Left lung (tissue), 10 donors: ENCODE results near the gene MIS18BP1. TPM values are rescaled to one million over a fixed set of nuclear protein-coding genes. Genes with fewer than 3 reads are reported as not detected.
"Not testable (repeated sequence)": the region's sequence is repeated elsewhere in the genome, so short reads cannot be mapped to it uniquely, and the experiment has no call there.

ENCODE experiments used
- ATAC-seq: fragments of 200-7000 bp; cut with Tn5 transposase; one replicate; pipeline ENCODE4 v1.9.1; 2020; ENCODE audit warnings: moderate library complexity
- DNase-seq, 4 donors: peaks; one replicate each; pipeline ENCODE4 v3.0.0-alpha.2; 2013 to 2020
- H3K27ac ChIP-seq, 2 donors: fragments of 200-600 bp; sonication (generic) in 1 of 2; one replicate each; pipeline versions ENCODE4 v1.5.0 to v1.8.0; 2020 to 2021
- H3K27me3 ChIP-seq, 2 donors: fragments of 200-600 bp; sonication (generic) in 1 of 2; one replicate each; pipeline versions ENCODE4 v1.5.0 to v1.8.0; 2020 to 2021
- H3K36me3 ChIP-seq, 2 donors: fragments of 200-600 bp; sonication (generic) in 1 of 2; one replicate each; pipeline versions ENCODE4 v1.5.0 to v1.8.0; 2020 to 2021
- H3K4me1 ChIP-seq, 2 donors: fragments of 200-600 bp; one replicate each; pipeline ENCODE4 v1.8.0; 2021
- H3K4me3 ChIP-seq, 2 donors: fragments of 200-600 bp; sonication (generic) in 1 of 2; one replicate each; pipeline versions ENCODE4 v1.5.0 to v1.8.0; 2020 to 2021; ENCODE audit warnings: mild to moderate bottlenecking in 1 of 2
- H3K9me3 ChIP-seq, 2 donors: fragments of 200-600 bp; sonication (generic) in 1 of 2; one replicate each; pipeline versions ENCODE4 v1.5.0 to v1.8.0; 2020 to 2021
- intact Hi-C, 2 donors: fragments of 100-400 bp; cut with DNase I; formaldehyde crosslinking; loops; one replicate each; pipeline versions ENCODE4 v1.11.2 to v1.14.2; 2022
- polyA plus RNA-seq, 6 donors: library from polyadenylated mRNA; unstranded; fragments of 120-200 nt; gene quantifications; one replicate each; pipeline ENCODE4 v1.2.1, GENCODE V29; 2013; ENCODE audit not compliant: insufficient read length in 6 of 6
- total RNA-seq, 2 donors: library from RNA; stranded (reverse); fragmentation: NEBNext Ultra II Directional; extraction: Animal tissue kit (Norgen Biotek cat#: 25700); gene quantifications; one replicate each; pipeline ENCODE4 v1.2.1, GENCODE V29; 2021
- TF ChIP-seq, protein P1 (sequence below), 2 donors: fragments of 200-600 bp; sonication (generic) in 1 of 2; IDR thresholded peaks; one replicate each; pipeline versions ENCODE4 v1.5.0 to v1.8.0; 2021; ENCODE audit warnings: antibody characterized with exemption in 2 of 2
- donor health status: DM: no; HTN: yes; CAD: no.
- donor health status: DM: no; HTN: no; CAD: no.

The MIS18BP1 gene
- total and polyA plus RNA-seq, 8 donors = 22.2 to 74.6 (median 51.5) TPM

DNA sequence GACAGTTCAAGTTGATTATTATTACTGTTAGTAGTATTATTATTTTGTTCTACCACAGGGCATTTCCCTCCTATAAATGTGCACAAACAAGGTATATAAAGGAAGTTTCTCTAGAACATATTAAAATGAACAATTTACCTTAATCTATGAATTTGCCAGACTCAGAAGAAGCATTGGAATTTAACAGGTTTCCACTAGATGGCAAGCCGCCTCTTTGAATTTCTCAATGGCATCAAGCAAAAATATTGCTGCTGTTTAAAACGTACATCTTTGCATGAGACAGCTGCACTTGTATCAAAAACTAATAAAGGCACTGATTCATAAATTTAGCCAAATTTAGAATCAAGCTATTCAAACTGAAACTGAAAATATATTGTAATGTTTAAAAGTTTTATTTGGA is 34.6 kb upstream of the MIS18BP1 start:
- Histone ChIP-seq H3K27ac (no peak overlapping the region), H3K4me3 (no peak overlapping the region), H3K9me3 (no peaks in the 10 kb centered on the region), H3K36me3 (no peaks in the 10 kb centered on the region), H3K4me1 (no peaks in the 10 kb centered on the region), H3K27me3 (no peaks in the 10 kb centered on the region)
- DNase-seq = no peak
- ATAC-seq = no peak
- intact Hi-C loops = no loop called here
- TF ChIP-seq, protein P1, sequence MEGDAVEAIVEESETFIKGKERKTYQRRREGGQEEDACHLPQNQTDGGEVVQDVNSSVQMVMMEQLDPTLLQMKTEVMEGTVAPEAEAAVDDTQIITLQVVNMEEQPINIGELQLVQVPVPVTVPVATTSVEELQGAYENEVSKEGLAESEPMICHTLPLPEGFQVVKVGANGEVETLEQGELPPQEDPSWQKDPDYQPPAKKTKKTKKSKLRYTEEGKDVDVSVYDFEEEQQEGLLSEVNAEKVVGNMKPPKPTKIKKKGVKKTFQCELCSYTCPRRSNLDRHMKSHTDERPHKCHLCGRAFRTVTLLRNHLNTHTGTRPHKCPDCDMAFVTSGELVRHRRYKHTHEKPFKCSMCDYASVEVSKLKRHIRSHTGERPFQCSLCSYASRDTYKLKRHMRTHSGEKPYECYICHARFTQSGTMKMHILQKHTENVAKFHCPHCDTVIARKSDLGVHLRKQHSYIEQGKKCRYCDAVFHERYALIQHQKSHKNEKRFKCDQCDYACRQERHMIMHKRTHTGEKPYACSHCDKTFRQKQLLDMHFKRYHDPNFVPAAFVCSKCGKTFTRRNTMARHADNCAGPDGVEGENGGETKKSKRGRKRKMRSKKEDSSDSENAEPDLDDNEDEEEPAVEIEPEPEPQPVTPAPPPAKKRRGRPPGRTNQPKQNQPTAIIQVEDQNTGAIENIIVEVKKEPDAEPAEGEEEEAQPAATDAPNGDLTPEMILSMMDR (IDR thresholded peaks at IDR 0.05) = no peak

DNA sequence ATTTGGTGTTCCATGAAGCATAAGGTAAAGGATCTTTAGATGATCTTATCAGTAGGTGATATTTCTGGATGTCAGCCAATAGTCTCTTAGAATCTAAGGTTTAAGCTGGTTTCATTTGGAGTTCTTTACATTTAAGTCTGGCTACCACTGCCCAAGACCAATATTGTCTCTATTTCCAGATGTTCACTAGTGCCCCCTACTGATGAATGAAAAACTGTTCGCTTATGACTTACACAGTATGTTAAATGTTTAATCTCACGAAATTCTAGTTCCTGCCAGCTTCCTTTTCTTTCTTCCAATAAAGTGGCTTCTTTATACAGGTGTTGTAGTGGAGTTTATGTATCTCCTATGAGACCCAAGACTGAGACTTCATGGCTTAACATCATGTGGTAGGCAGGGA is 31.8 kb upstream of the MIS18BP1 start:
- no peak for DNase-seq
- no peak for ATAC-seq
- Histone ChIP-seq H3K9me3 (peaks cover 0 to 19% of the 10 kb centered on the region in 2 donors), H3K27ac (no peak overlapping the region), H3K27me3 (no peaks in the 10 kb centered on the region), H3K4me3 (no peak overlapping the region), H3K36me3 (no peaks in the 10 kb centered on the region), H3K4me1 (no peaks in the 10 kb centered on the region)
- intact Hi-C loops = no loop called here
- TF ChIP-seq, protein P1 (IDR thresholded peaks at IDR 0.05) = no peak

DNA sequence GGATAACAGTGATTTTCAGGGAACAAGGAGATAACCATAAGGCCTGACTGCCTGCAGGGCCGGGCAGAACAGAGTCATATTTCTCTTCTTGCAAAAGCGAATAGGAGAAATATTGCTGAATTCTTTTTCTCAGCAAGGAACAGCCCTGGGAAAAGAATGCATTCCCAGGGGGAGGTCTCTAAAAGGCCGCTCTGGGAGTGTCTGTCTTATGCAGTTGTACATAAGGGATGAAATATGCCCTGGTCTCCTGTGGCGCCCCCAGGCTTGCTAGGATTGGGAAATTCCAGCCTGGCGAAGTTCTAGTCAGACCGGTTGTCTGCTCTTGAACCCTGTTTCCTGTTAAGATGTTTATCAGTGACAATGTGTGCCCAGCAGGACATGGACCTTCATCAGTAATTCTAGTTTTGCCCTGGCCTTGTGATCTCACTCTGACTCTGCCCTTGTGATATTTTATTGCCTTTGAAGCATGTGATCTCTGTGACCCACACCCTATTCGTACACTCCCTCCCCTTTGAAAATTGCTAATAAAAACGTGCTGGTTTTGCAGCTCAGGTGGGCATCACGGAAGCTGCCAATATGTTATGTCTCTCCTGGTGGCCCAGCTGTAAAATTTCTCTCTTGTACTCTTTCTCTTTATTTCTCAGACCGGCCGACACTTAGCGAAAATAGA is 28.9 kb upstream of the MIS18BP1 start:
- H3K27me3 ChIP-seq, H3K36me3 ChIP-seq, ATAC-seq, H3K4me1 ChIP-seq, H3K27ac ChIP-seq, intact Hi-C loops, DNase-seq, H3K4me3 ChIP-seq: not testable (repeated sequence)
- H3K9me3 ChIP-seq = peaks cover 0 to 19% of the 10 kb centered on the region in 2 donors

DNA sequence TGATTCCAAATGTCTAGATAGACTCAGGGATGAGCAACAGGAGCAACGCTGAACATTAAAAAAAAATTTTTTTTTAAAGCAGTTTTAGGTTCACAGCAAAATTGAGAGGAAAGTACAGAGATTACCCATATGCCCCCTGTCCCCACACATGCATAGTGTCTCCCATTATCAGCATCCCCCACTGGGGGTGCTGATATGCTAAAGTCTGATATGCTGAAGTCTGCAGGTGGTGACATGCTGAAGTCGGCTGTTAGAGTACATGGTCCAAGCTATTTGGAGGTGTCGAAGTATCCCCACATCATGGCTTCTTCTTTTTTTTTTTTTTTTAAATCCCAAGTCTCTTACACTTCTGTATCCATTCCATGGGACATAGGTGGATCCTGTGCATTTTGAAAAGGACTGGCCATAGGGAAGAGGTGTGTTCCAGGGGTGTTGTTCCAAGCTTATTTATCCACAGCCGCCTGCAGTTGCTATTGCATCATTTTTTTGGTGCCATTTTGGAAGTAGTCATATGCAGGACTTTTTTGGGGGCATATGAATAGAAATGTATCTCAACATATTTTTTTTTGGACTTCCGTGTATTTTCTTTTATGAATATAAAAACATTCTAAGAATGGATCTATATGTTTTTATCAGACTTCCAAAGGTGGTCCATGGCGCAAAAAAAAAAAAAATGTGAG is 19.0 kb upstream of the MIS18BP1 start:
- intact Hi-C loops = no loop called here
- DNase-seq = no peak
- TF ChIP-seq, protein P1 (IDR thresholded peaks at IDR 0.05) = no peak
- ATAC-seq = no peak
- H3K4me1 ChIP-seq = no peaks in the 10 kb centered on the region
- no peak overlapping the region for H3K4me3 ChIP-seq
- no peak overlapping the region for H3K27ac ChIP-seq
- no peaks in the 10 kb centered on the region for H3K36me3 ChIP-seq
- H3K27me3 ChIP-seq = no peaks in the 10 kb centered on the region
- H3K9me3 ChIP-seq = no peaks in the 10 kb centered on the region

DNA sequence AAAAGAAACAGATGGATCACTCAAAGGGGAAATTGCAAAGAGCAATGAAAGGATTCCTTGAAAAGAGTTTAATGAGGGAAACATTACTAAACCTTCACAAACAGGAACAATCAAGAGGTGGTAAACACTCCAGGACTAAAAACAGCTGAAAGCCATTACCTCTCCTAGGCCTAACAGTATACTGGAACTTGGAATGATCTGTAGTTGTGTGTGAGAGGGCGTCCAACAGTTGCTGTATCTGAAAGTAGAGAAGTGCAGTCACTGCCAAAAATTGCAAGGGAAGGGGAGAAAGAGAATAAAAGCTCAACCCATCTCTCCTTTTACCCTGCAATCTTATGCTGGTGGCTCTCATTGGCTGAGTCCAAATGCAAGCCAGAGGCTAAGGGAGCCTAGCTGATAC is 17.0 kb upstream of the MIS18BP1 start:
- ATAC-seq = no peak
- Histone ChIP-seq H3K27me3 (no peaks in the 10 kb centered on the region), H3K4me1 (no peaks in the 10 kb centered on the region), H3K4me3 (no peak overlapping the region), H3K27ac (no peak overlapping the region), H3K36me3 (no peaks in the 10 kb centered on the region), H3K9me3 (no peaks in the 10 kb centered on the region)
- intact Hi-C loops = no loop called here
- no peak for DNase-seq
- TF ChIP-seq, protein P1 (IDR thresholded peaks at IDR 0.05) = no peak
